PC-9 (cell line): ENCODE measurements around the gene AP1G1. TPM values are rescaled to one million over a fixed set of nuclear protein-coding genes. Genes with fewer than 3 reads are reported as not detected.
"Not testable (repeated sequence)": the region's sequence is repeated elsewhere in the genome, so short reads cannot be mapped to it uniquely, and the experiment has no call there.

Experiments used
- BruUV-seq: library from RNA; stranded (reverse); fragments of 400-500 nt; replicated peaks from 2 replicates; lab custom pipeline; 2021; lab: Mats Ljungman, UMichigan
- CTCF ChIA-PET: fragments of 300-600 bp; sonication (Branson Sonifier 250); formaldehyde crosslinking; loops from one replicate; lab custom pipeline; 2022; ENCODE audit warnings: antibody characterized with exemption; lab: Charles Lee
- POLR2A ChIA-PET: fragments of 300-600 bp; sonication (Branson Sonifier 250); formaldehyde crosslinking; loops from one replicate; lab custom pipeline; 2022; ENCODE audit warnings: antibody characterized with exemption; ENCODE audit not compliant: unreplicated experiment; lab: Charles Lee
- DNase-seq, 2 experiments: peaks; one replicate each; pipeline versions ENCODE4 v3.0.0 to v3.0.0-alpha.2; 2015 to 2022; ENCODE audit warnings: mixed read lengths in 1 of 2
- H2AFZ ChIP-seq: fragments of 200-600 bp; sonication (generic); 2 replicates; pipeline ENCODE4 v1.8.1; 2017; ENCODE audit warnings: antibody characterized with exemption
- H3F3A ChIP-seq: fragments of 200-600 bp; sonication (generic); 2 replicates; pipeline ENCODE4 v1.8.1; 2017; ENCODE audit warnings: antibody characterized with exemption, mild to moderate bottlenecking, low read depth; ENCODE audit not compliant: insufficient read depth
- H3K27ac ChIP-seq: fragments of 200-600 bp; sonication (generic); 2 replicates; pipeline ENCODE4 v1.6.1; 2016; ENCODE audit warnings: mixed run types
- H3K27me3 ChIP-seq: fragments of 200-600 bp; sonication (generic); 2 replicates; pipeline ENCODE4 v1.6.1; 2016; ENCODE audit warnings: low read depth, mixed run types; ENCODE audit not compliant: insufficient read depth
- H3K36me3 ChIP-seq: fragments of 200-600 bp; sonication (generic); 2 replicates; pipeline ENCODE4 v1.6.1; 2016; ENCODE audit warnings: low read depth, mixed run types
- H3K4me1 ChIP-seq: fragments of 200-600 bp; sonication (generic); replicated peaks from 2 replicates; pipeline ENCODE4 v1.6.1; 2016; ENCODE audit warnings: mixed run types; ENCODE audit not compliant: insufficient read depth
- H3K4me2 ChIP-seq: fragments of 200-600 bp; sonication (generic); 2 replicates; pipeline ENCODE4 v1.6.1; 2017; ENCODE audit warnings: mixed run types
- H3K4me3 ChIP-seq: fragments of 200-600 bp; sonication (generic); 2 replicates; pipeline ENCODE4 v1.6.1; 2016; ENCODE audit warnings: mixed run types
- H3K79me2 ChIP-seq: fragments of 200-600 bp; sonication (generic); 2 replicates; pipeline ENCODE4 v1.6.1; 2017; ENCODE audit warnings: low read depth, mixed run types
- H3K9me2 ChIP-seq: fragments of 200-600 bp; sonication (generic); 2 replicates; pipeline ENCODE4 v1.8.1; 2017; ENCODE audit warnings: mild to moderate bottlenecking; ENCODE audit not compliant: insufficient read depth
- H3K9me3 ChIP-seq: fragments of 200-600 bp; sonication (generic); 2 replicates; pipeline ENCODE4 v1.8.1; 2016; ENCODE audit warnings: low read depth; ENCODE audit not compliant: insufficient read depth
- H4K20me1 ChIP-seq: fragments of 200-600 bp; sonication (generic); 2 replicates; pipeline ENCODE4 v1.8.1; 2017; ENCODE audit not compliant: insufficient read depth
- CTCF ChIP-seq: fragments of 200-600 bp; sonication (generic); conservative IDR thresholded peaks from 2 replicates; pipeline ENCODE4 v1.6.1; 2017; ENCODE audit warnings: mixed run types, antibody characterized with exemption, mild to moderate bottlenecking, moderate library complexity
- EZH2 ChIP-seq: fragments of 200-600 bp; sonication (generic); IDR thresholded peaks from 2 replicates; pipeline ENCODE4 v1.8.0; 2017; ENCODE audit warnings: antibody characterized with exemption, low read depth
- intact Hi-C: fragments of 100-400 bp; cut with micrococcal nuclease; formaldehyde crosslinking; loops from one replicate; pipeline ENCODE4 v1.10.0; 2022; ENCODE audit not compliant: unreplicated experiment
- total RNA-seq: library from RNA; stranded (reverse); gene quantifications from 2 replicates; pipeline ENCODE4 v1.2.3, GENCODE V29; 2021

AP1G1 gene
- total RNA-seq, 1 experiment from 2014 or later, result 72.5 TPM

- Histone ChIP-seq H3K4me3 (no peak overlapping the region), H3K27ac (no peak overlapping the region), H3K9me2 (no peaks in the 10 kb centered on the region), H3F3A (no peaks in the 10 kb centered on the region), H3K9me3 (no peaks in the 10 kb centered on the region), H3K4me2 (no peak overlapping the region), H4K20me1 (no peaks in the 10 kb centered on the region), H3K36me3 (no peaks in the 10 kb centered on the region), H2AFZ (no peak overlapping the region), H3K27me3 (no peaks in the 10 kb centered on the region), H3K79me2 (no peaks in the 10 kb centered on the region), H3K4me1 (no peaks in the 10 kb centered on the region)
- no peak for TF ChIP-seq EZH2
- TF ChIP-seq CTCF, result no peak
- ChIA-PET POLR2A (no interaction called here), CTCF (no interaction called here)
- no peak for DNase-seq
- BruUV-seq, result no TSS peak
- intact Hi-C loops, result no loop called here
These were observed 25.7 kb upstream of the AP1G1 start for GRCh38 chr16:71834291-71834690.

GRCh38 chr16:71832112-71832511 lies 23.5 kb upstream of the AP1G1 start:
- H3K4me3 ChIP-seq, H3K4me2 ChIP-seq, H3K27ac ChIP-seq, H3F3A ChIP-seq, BruUV-seq, H3K4me1 ChIP-seq, DNase-seq, H3K79me2 ChIP-seq, H4K20me1 ChIP-seq, H2AFZ ChIP-seq, intact Hi-C loops, H3K27me3 ChIP-seq, H3K36me3 ChIP-seq, H3K9me3 ChIP-seq, H3K9me2 ChIP-seq, POLR2A ChIA-PET, CTCF ChIA-PET: not testable (repeated sequence)

- H3K9me2 ChIP-seq, H3K4me3 ChIP-seq, H3K36me3 ChIP-seq, H3K27ac ChIP-seq, H3F3A ChIP-seq, DNase-seq, H2AFZ ChIP-seq, BruUV-seq, H3K79me2 ChIP-seq, H3K9me3 ChIP-seq, CTCF ChIA-PET, intact Hi-C loops, H3K27me3 ChIP-seq, H4K20me1 ChIP-seq, H3K4me1 ChIP-seq, POLR2A ChIA-PET, H3K4me2 ChIP-seq: not testable (repeated sequence)
These were observed 23.1 kb upstream of the AP1G1 start for GRCh38 chr16:71831698-71832097.

GRCh38 chr16:71830359-71830758 lies 21.7 kb upstream of the AP1G1 start:
- Histone ChIP-seq H3K4me2 (no peak overlapping the region), H3K4me1 (no peaks in the 10 kb centered on the region), H4K20me1 (no peaks in the 10 kb centered on the region), H3F3A (no peaks in the 10 kb centered on the region), H2AFZ (no peak overlapping the region), H3K27me3 (no peaks in the 10 kb centered on the region), H3K36me3 (no peaks in the 10 kb centered on the region), H3K27ac (no peak overlapping the region), H3K9me3 (no peaks in the 10 kb centered on the region), H3K9me2 (no peaks in the 10 kb centered on the region), H3K4me3 (no peak overlapping the region), H3K79me2 (no peaks in the 10 kb centered on the region)
- ChIA-PET POLR2A (interaction anchor here (0.6 kb wide), 2 partner anchors 16 to 61 kb away, joined by 6 to 11 read pairs; no protein-coding TSS in a partner anchor), CTCF (interaction anchor here (0.6 kb wide), 1 partner anchor 261 kb away, joined by 4 read pairs; no protein-coding TSS in a partner anchor)
- no peak for TF ChIP-seq CTCF
- TF ChIP-seq EZH2, result no peak
- intact Hi-C loops, result no loop called here
- no TSS peak for BruUV-seq
- no peak for DNase-seq
